Measurements from ENCODE around the gene ZNF195. TPM values are rescaled to one million over a fixed set of nuclear protein-coding genes. Genes with fewer than 3 reads are reported as not detected.
"Not testable (repeated sequence)": the region's sequence is repeated elsewhere in the genome, so short reads cannot be mapped to it uniquely, and the experiment has no call there.

The ZNF195 gene
- total and polyA plus RNA-seq, 2 donors from 2014 or later, result 12.9 to 25.3 TPM

GRCh38 chr11:3340025-3340424 is 38.9 kb downstream of the ZNF195 start:
- no peak overlapping the region for H3K27ac ChIP-seq (ENCODE audit: low read depth in 2 of 2, low read length in 2 of 2)
- no peaks in the 10 kb centered on the region for H3K9me3 ChIP-seq (ENCODE audit: control insufficient read depth in 2 of 3, insufficient read depth in 1 of 3, low read length in 3 of 3)
- DNase-seq, result no peak
- H3K27me3 ChIP-seq (ENCODE audit: control insufficient read depth, insufficient read depth, low read length), result no peaks in the 10 kb centered on the region
- FAIRE-seq, result no peak
- H3K36me3 ChIP-seq (ENCODE audit: control insufficient read depth in 2 of 3, insufficient read depth in 3 of 3, low read length in 3 of 3), result no peaks in the 10 kb centered on the region
- H3K9ac ChIP-seq (ENCODE audit: low read length in 3 of 3), result no peak overlapping the region
- no peak for TF ChIP-seq CTCF (IDR thresholded peaks at IDR 0.05; ENCODE audit: borderline replicate concordance, extremely low read depth, insufficient read depth)
- no peak overlapping the region for H3K4me3 ChIP-seq (ENCODE audit: low read length in 3 of 3)
- peaks cover 0 to 6% (median 4%) of the 10 kb centered on the region in 3 donors for H3K4me1 ChIP-seq (ENCODE audit: control insufficient read depth in 2 of 3, insufficient read depth in 2 of 3, low read depth in 1 of 3, low read length in 3 of 3)
- intact Hi-C loops (cut with DNase I), result loop anchor here (10.0 kb wide), 1 partner anchor 65 kb away; no protein-coding TSS in a partner anchor

GRCh38 chr11:3339340-3339624 is 39.7 kb downstream of the ZNF195 start:
- H3K9me3 ChIP-seq (ENCODE audit: control insufficient read depth in 2 of 3, insufficient read depth in 1 of 3, low read length in 3 of 3), result no peaks in the 10 kb centered on the region
- H3K4me1 ChIP-seq (ENCODE audit: control insufficient read depth in 2 of 3, insufficient read depth in 2 of 3, low read depth in 1 of 3, low read length in 3 of 3), result no peaks in the 10 kb centered on the region
- H3K36me3 ChIP-seq (ENCODE audit: control insufficient read depth in 2 of 3, insufficient read depth in 3 of 3, low read length in 3 of 3), result no peaks in the 10 kb centered on the region
- H3K9ac ChIP-seq (ENCODE audit: low read length in 3 of 3), result no peak overlapping the region
- no peak for TF ChIP-seq CTCF (IDR thresholded peaks at IDR 0.05; ENCODE audit: borderline replicate concordance, extremely low read depth, insufficient read depth)
- no peaks in the 10 kb centered on the region for H3K27me3 ChIP-seq (ENCODE audit: control insufficient read depth, insufficient read depth, low read length)
- no peak for FAIRE-seq
- H3K4me3 ChIP-seq (ENCODE audit: low read length in 3 of 3), result no peak overlapping the region
- intact Hi-C loops (cut with DNase I), result no loop called here
- DNase-seq, result no peak
- no peak overlapping the region for H3K27ac ChIP-seq (ENCODE audit: low read depth in 2 of 2, low read length in 2 of 2)

GRCh38 chr11:3338569-3339339 is 40.2 kb downstream of the ZNF195 start:
- no peak for DNase-seq
- H3K27ac ChIP-seq (ENCODE audit: low read depth in 2 of 2, low read length in 2 of 2), result no peak overlapping the region
- H3K9ac ChIP-seq (ENCODE audit: low read length in 3 of 3), result no peak overlapping the region
- no peaks in the 10 kb centered on the region for H3K36me3 ChIP-seq (ENCODE audit: control insufficient read depth in 2 of 3, insufficient read depth in 3 of 3, low read length in 3 of 3)
- no peaks in the 10 kb centered on the region for H3K27me3 ChIP-seq (ENCODE audit: control insufficient read depth, insufficient read depth, low read length)
- H3K4me1 ChIP-seq (ENCODE audit: control insufficient read depth in 2 of 3, insufficient read depth in 2 of 3, low read depth in 1 of 3, low read length in 3 of 3), result no peaks in the 10 kb centered on the region
- H3K4me3 ChIP-seq (ENCODE audit: low read length in 3 of 3), result no peak overlapping the region
- no peak for FAIRE-seq
- intact Hi-C loops (cut with DNase I), result no loop called here
- no peak for TF ChIP-seq CTCF (IDR thresholded peaks at IDR 0.05; ENCODE audit: borderline replicate concordance, extremely low read depth, insufficient read depth)
- H3K9me3 ChIP-seq (ENCODE audit: control insufficient read depth in 2 of 3, insufficient read depth in 1 of 3, low read length in 3 of 3), result no peaks in the 10 kb centered on the region

GRCh38 chr11:3336420-3336819 is 42.5 kb downstream of the ZNF195 start:
- H3K4me3 ChIP-seq (ENCODE audit: low read length in 3 of 3); H3K36me3 ChIP-seq (ENCODE audit: control insufficient read depth in 2 of 3, insufficient read depth in 3 of 3, low read length in 3 of 3); FAIRE-seq; H3K4me1 ChIP-seq (ENCODE audit: control insufficient read depth in 2 of 3, insufficient read depth in 2 of 3, low read depth in 1 of 3, low read length in 3 of 3); intact Hi-C loops (cut with DNase I); DNase-seq; H3K27me3 ChIP-seq (ENCODE audit: control insufficient read depth, insufficient read depth, low read length); H3K27ac ChIP-seq (ENCODE audit: low read depth in 2 of 2, low read length in 2 of 2); H3K9ac ChIP-seq (ENCODE audit: low read length in 3 of 3); H3K9me3 ChIP-seq (ENCODE audit: control insufficient read depth in 2 of 3, insufficient read depth in 1 of 3, low read length in 3 of 3): not testable (repeated sequence)

GRCh38 chr11:3333157-3333556 is 45.8 kb downstream of the ZNF195 start:
- H3K27me3 ChIP-seq (ENCODE audit: control insufficient read depth, insufficient read depth, low read length); H3K4me1 ChIP-seq (ENCODE audit: control insufficient read depth in 2 of 3, insufficient read depth in 2 of 3, low read depth in 1 of 3, low read length in 3 of 3); H3K27ac ChIP-seq (ENCODE audit: low read depth in 2 of 2, low read length in 2 of 2); intact Hi-C loops (cut with DNase I); H3K36me3 ChIP-seq (ENCODE audit: control insufficient read depth in 2 of 3, insufficient read depth in 3 of 3, low read length in 3 of 3); DNase-seq; H3K9me3 ChIP-seq (ENCODE audit: control insufficient read depth in 2 of 3, insufficient read depth in 1 of 3, low read length in 3 of 3); FAIRE-seq; H3K9ac ChIP-seq (ENCODE audit: low read length in 3 of 3); H3K4me3 ChIP-seq (ENCODE audit: low read length in 3 of 3): not testable (repeated sequence)

- H3K4me1 ChIP-seq (ENCODE audit: control insufficient read depth in 2 of 3, insufficient read depth in 2 of 3, low read depth in 1 of 3, low read length in 3 of 3); intact Hi-C loops (cut with DNase I); H3K9me3 ChIP-seq (ENCODE audit: control insufficient read depth in 2 of 3, insufficient read depth in 1 of 3, low read length in 3 of 3); H3K4me3 ChIP-seq (ENCODE audit: low read length in 3 of 3); DNase-seq; H3K27me3 ChIP-seq (ENCODE audit: control insufficient read depth, insufficient read depth, low read length); H3K27ac ChIP-seq (ENCODE audit: low read depth in 2 of 2, low read length in 2 of 2); H3K36me3 ChIP-seq (ENCODE audit: control insufficient read depth in 2 of 3, insufficient read depth in 3 of 3, low read length in 3 of 3); FAIRE-seq; H3K9ac ChIP-seq (ENCODE audit: low read length in 3 of 3): not testable (repeated sequence)
Observed at GRCh38 chr11:3331078-3331477, 47.9 kb downstream of the ZNF195 start.

All from kidney (tissue), 14 donors.